Endothelial cell of umbilical vein (primary cell): ENCODE measurements around the gene AMN1. TPM values are rescaled to one million over a fixed set of nuclear protein-coding genes. Genes with fewer than 3 reads are reported as not detected.

Experiments
- BruUV-seq: library from RNA; stranded (reverse); fragments of 400-500 nt; replicated peaks from 2 replicates; lab custom pipeline; 2021; lab: Mats Ljungman, UMichigan
- CTCF ChIA-PET: fragments of 300-600, 350-600 bp; sonication (Branson Sonifier 250); formaldehyde crosslinking; loops from one replicate; lab custom pipeline; 2021; ENCODE audit warnings: antibody characterized with exemption, inconsistent platforms; lab: Charles Lee
- POLR2A ChIA-PET: fragments of 300-600, 350-600 bp; sonication (Branson Sonifier 250); formaldehyde crosslinking; loops from one replicate; lab custom pipeline; 2021; ENCODE audit warnings: antibody characterized with exemption, inconsistent platforms; lab: Charles Lee
- DNase-seq: peaks from one replicate; pipeline ENCODE4 v3.0.0-alpha.2; 2011; ENCODE audit warnings: low read depth, low spot score
- FAIRE-seq: peaks from 2 replicates; lab custom pipeline; 2011; peaks lifted over from hg19 to GRCh38; lab: Jason Lieb, UNC
- H2AFZ ChIP-seq: 2 replicates; pipeline ENCODE4 v1.6.0; 2012; ENCODE audit warnings: low read depth, low read length, control low read depth, inconsistent platforms
- H3K27ac ChIP-seq: 2 replicates; pipeline ENCODE4 v1.5.1; 2011; ENCODE audit warnings: low read depth, mild to moderate bottlenecking, control low read depth, low read length, moderate library complexity; ENCODE audit not compliant: insufficient read depth
- H3K27me3 ChIP-seq, 2 experiments: 2 replicates each; pipeline versions ENCODE4 v1.6.0 to v1.6.1; 2011; ENCODE audit warnings: low read length in 2 of 2, mixed read lengths in 1 of 2; ENCODE audit not compliant: control insufficient read depth in 2 of 2, insufficient read depth in 2 of 2
- H3K36me3 ChIP-seq, 2 experiments: 2 replicates in 1 of 2; 3 replicates in 1 of 2; pipeline ENCODE4 v1.5.1; 2011; ENCODE audit warnings: low read length in 2 of 2, mild to moderate bottlenecking in 1 of 2, moderate library complexity in 1 of 2; ENCODE audit not compliant: control insufficient read depth in 2 of 2, insufficient read depth in 2 of 2; ENCODE audit errors: extremely low read depth in 1 of 2
- H3K4me1 ChIP-seq: 3 replicates; pipeline ENCODE4 v1.5.1; 2011; ENCODE audit warnings: mild to moderate bottlenecking, low read length; ENCODE audit not compliant: control insufficient read depth, insufficient read depth; ENCODE audit errors: extremely low read depth
- H3K4me2 ChIP-seq: 2 replicates; pipeline ENCODE4 v1.6.1; 2011; ENCODE audit warnings: low read length, control low read depth, mixed read lengths; ENCODE audit not compliant: insufficient read depth
- H3K4me3 ChIP-seq, 3 experiments: fragments of 200-600 bp in 1 of 3; sonication (generic), shearing (Covaris generic) in 1 of 3; replicated peaks in 1 of 3; 2 replicates each; pipeline ENCODE4 v1.5.1; 2011 to 2016; ENCODE audit warnings: control low read depth in 3 of 3, low read length in 3 of 3, mild to moderate bottlenecking in 2 of 3, inconsistent platforms in 1 of 3, low read depth in 1 of 3, moderate library complexity in 1 of 3; ENCODE audit not compliant: insufficient read depth in 1 of 3
- H3K79me2 ChIP-seq: 2 replicates; pipeline ENCODE4 v1.6.0; 2012; ENCODE audit warnings: low read length, inconsistent platforms; ENCODE audit not compliant: control insufficient read depth, insufficient read depth
- H3K9ac ChIP-seq: replicated peaks from 2 replicates; pipeline ENCODE3; 2011; ENCODE audit warnings: low read length, control low read depth; ENCODE audit not compliant: insufficient read depth; ENCODE audit errors: extremely low read depth
- H3K9me1 ChIP-seq: replicated peaks from 3 replicates; pipeline ENCODE4 v1.6.0; 2011; ENCODE audit warnings: mild to moderate bottlenecking, low read length; ENCODE audit not compliant: control insufficient read depth, insufficient read depth; ENCODE audit errors: extremely low read depth
- H3K9me3 ChIP-seq: replicated peaks from 2 replicates; pipeline ENCODE4 v1.5.1; 2012; ENCODE audit warnings: low read length, inconsistent platforms; ENCODE audit not compliant: control insufficient read depth, insufficient read depth
- H4K20me1 ChIP-seq: replicated peaks from 2 replicates; pipeline ENCODE3; 2011; ENCODE audit warnings: mild to moderate bottlenecking, low read length; ENCODE audit not compliant: control insufficient read depth, insufficient read depth; ENCODE audit errors: extremely low read depth
- EZH2 ChIP-seq: IDR thresholded peaks from 2 replicates; pipeline ENCODE4 v1.6.1; 2012; ENCODE audit warnings: borderline replicate concordance, low read depth, mild to moderate bottlenecking, moderate library complexity, low read length, inconsistent platforms; ENCODE audit not compliant: severe bottlenecking
- FOS ChIP-seq: IDR thresholded peaks from 2 replicates; pipeline ENCODE4 v1.6.1; 2011; ENCODE audit warnings: mild to moderate bottlenecking, low read length, moderate library complexity, borderline replicate concordance; ENCODE audit not compliant: insufficient read depth
- GATA2 ChIP-seq: IDR thresholded peaks from 2 replicates; pipeline ENCODE4 v1.7.0; 2011; ENCODE audit warnings: low read depth, mild to moderate bottlenecking, moderate library complexity, mixed read lengths, low read length; ENCODE audit not compliant: insufficient read length, insufficient read depth
- JUN ChIP-seq: IDR thresholded peaks from 2 replicates; pipeline ENCODE4 v1.6.1; 2011; ENCODE audit warnings: borderline replicate concordance, low read depth; ENCODE audit not compliant: insufficient read length, insufficient read depth
- MYC ChIP-seq: IDR thresholded peaks from one replicate; pipeline ENCODE4 v1.6.1; 2011; ENCODE audit warnings: mild to moderate bottlenecking, low read depth, low read length
- POLR2A ChIP-seq: IDR thresholded peaks from 2 replicates; pipeline ENCODE4 v1.6.1; 2012; ENCODE audit warnings: low read depth, mild to moderate bottlenecking, control low read depth, low read length
- POLR2AphosphoS5 ChIP-seq: IDR thresholded peaks from 2 replicates; pipeline ENCODE4 v1.6.1; 2012; ENCODE audit warnings: low read depth, mild to moderate bottlenecking, control low read depth, low read length, moderate library complexity; ENCODE audit not compliant: insufficient read depth
- dilution Hi-C: fragments of 300-500 bp; cut with MboI; formaldehyde crosslinking; loops from one replicate; pipeline ENCODE4 v1.15.0; 2019; ENCODE audit warnings: low sequenced_read_pairs; ENCODE audit not compliant: extremely low pct_ligation_motif_present
- intact Hi-C: fragments of 100-400 bp; cut with micrococcal nuclease; formaldehyde crosslinking; loops from one replicate; pipeline ENCODE4 v1.10.0; 2022
- polyA plus RNA-seq, 4 experiments: library from polyadenylated mRNA; depleted of rRNA in 3 of 4; stranded (reverse) in 3 of 4; unstranded in 1 of 4; fragments of >200 nt; gene quantifications; 2 replicates each; pipeline versions ENCODE4 v1.2.1 to v1.2.3, GENCODE V29; 2011 to 2012; ENCODE audit warnings: missing spikeins in 1 of 4
- total RNA-seq: library from RNA; stranded (reverse); gene quantifications from 2 replicates; pipeline ENCODE4 v1.2.3, GENCODE V29; 2021
- TF ChIP-seq, protein P1 (sequence below), 2 donors: IDR thresholded peaks; 1 replicate in 1 of 2; 2 replicates in 1 of 2; pipeline ENCODE4 v1.5.1; 2011; ENCODE audit warnings: low read length in 2 of 2, mild to moderate bottlenecking in 2 of 2, moderate library complexity in 2 of 2, control low read depth in 1 of 2, inconsistent platforms in 1 of 2, low read depth in 1 of 2; ENCODE audit not compliant: insufficient read depth in 1 of 2; ENCODE audit errors: extremely low read depth in 1 of 2
- TF ChIP-seq, protein P2 (sequence below): IDR thresholded peaks from 2 replicates; pipeline ENCODE4 v1.6.1; 2011; ENCODE audit not compliant: insufficient read depth, insufficient read length

The AMN1 gene
- total and polyA plus RNA-seq, 2 donors (not counting 3 experiments of a cell fraction or from before 2014, with no cell fraction given) = 8.5 to 18.0 TPM

DNA sequence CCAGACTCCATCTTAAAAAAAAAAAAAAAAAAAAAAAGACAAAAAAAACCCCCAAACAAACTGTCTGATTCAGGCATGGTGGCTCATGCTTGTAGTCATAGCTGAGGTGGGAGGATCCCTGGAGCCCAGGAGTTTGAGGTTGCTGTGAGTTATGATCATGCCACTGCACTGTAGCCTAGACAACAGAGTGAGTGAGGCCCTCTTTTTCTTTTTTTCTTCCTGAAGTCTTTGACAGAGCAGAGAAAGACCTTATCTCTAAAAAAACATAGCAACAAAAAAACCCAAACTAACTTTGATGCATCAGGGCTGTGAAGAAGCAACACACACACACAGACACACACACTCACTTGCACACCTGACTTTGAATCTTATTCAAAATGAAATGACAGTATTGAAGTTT is 7.7 kb upstream of the AMN1 start:
- TF ChIP-seq POLR2A (no peak), JUN (no peak), GATA2 (no peak), FOS (no peak), EZH2 (no peak), MYC (no peak), POLR2AphosphoS5 (no peak)
- TF ChIP-seq, protein P1, sequence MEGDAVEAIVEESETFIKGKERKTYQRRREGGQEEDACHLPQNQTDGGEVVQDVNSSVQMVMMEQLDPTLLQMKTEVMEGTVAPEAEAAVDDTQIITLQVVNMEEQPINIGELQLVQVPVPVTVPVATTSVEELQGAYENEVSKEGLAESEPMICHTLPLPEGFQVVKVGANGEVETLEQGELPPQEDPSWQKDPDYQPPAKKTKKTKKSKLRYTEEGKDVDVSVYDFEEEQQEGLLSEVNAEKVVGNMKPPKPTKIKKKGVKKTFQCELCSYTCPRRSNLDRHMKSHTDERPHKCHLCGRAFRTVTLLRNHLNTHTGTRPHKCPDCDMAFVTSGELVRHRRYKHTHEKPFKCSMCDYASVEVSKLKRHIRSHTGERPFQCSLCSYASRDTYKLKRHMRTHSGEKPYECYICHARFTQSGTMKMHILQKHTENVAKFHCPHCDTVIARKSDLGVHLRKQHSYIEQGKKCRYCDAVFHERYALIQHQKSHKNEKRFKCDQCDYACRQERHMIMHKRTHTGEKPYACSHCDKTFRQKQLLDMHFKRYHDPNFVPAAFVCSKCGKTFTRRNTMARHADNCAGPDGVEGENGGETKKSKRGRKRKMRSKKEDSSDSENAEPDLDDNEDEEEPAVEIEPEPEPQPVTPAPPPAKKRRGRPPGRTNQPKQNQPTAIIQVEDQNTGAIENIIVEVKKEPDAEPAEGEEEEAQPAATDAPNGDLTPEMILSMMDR (IDR thresholded peaks at IDR 0.05; ENCODE audit: extremely low read depth in 1 of 2, insufficient read depth in 1 of 2, low read depth in 1 of 2, low read length in 2 of 2) = no peak
- TF ChIP-seq, protein P2, sequence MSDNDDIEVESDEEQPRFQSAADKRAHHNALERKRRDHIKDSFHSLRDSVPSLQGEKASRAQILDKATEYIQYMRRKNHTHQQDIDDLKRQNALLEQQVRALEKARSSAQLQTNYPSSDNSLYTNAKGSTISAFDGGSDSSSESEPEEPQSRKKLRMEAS = no peak
- Histone ChIP-seq H4K20me1 (no peaks in the 10 kb centered on the region), H2AFZ (no peak overlapping the region), H3K4me1 (peaks cover 20% of the 10 kb centered on the region), H3K27me3 (no peaks in the 10 kb centered on the region), H3K9me3 (no peaks in the 10 kb centered on the region), H3K9ac (no peak overlapping the region), H3K4me2 (no peak overlapping the region), H3K27ac (no peak overlapping the region), H3K36me3 (no peaks in the 10 kb centered on the region), H3K79me2 (no peaks in the 10 kb centered on the region), H3K9me1 (no peaks in the 10 kb centered on the region), H3K4me3 (no peak overlapping the region)
- dilution Hi-C loops (no loop called here), intact Hi-C loops (no loop called here)
- no peak for FAIRE-seq
- DNase-seq = peak; percentile 40
- BruUV-seq = no TSS peak
- ChIA-PET CTCF (interaction anchor here (0.6 to 1.2 kb wide), 2 partner anchors 14 to 166 kb away, joined by 3 read pairs; no protein-coding TSS in a partner anchor), POLR2A (no interaction called here)
